Measurements from ENCODE around the gene CCL16.

CCL16 gene

GRCh38 chr17:35934760-35935159 is 46.5 kb downstream of the CCL16 start:
- no peak for DNase-seq

- peak; percentile 33 for DNase-seq
These were observed 48.7 kb downstream of the CCL16 start for GRCh38 chr17:35932586-35932985.

GRCh38 chr17:35931794-35932425 is 49.4 kb downstream of the CCL16 start:
- DNase-seq: peak; percentile 20

- peak; percentile 85 for DNase-seq
These were observed 50.9 kb downstream of the CCL16 start, which contains the start of gene RDM1 for GRCh38 chr17:35930211-35931065. TSS of gene RDM1 (minus strand) at chr17:35930773. CDS start at chr17:35930727, 46 bp downstream.

- DNase-seq: no peak
These were observed 53.6 kb downstream of the CCL16 start for GRCh38 chr17:35927714-35928113.

Measured in EL (cell line).